Upper lobe of right lung (tissue), 1 donor: ENCODE data around the gene HEXIM2. TPM values are rescaled to one million over a fixed set of nuclear protein-coding genes. Genes with fewer than 3 reads are reported as not detected.
A peak's percentile ranks its signal among the peaks of the same experiment; 100 is the strongest.

Source experiments
- ATAC-seq: fragments of 200-7000 bp; cut with Tn5 transposase; one replicate; pipeline ENCODE4 v1.9.1; 2020; ENCODE audit warnings: mild to moderate bottlenecking, moderate library complexity
- DNase-seq: peaks from one replicate; pipeline ENCODE4 v3.0.0-alpha.2; 2020
- H3K27ac ChIP-seq: fragments of 200-600 bp; one replicate; pipeline ENCODE4 v1.8.0; 2022
- H3K27me3 ChIP-seq: fragments of 200-600 bp; one replicate; pipeline ENCODE4 v1.8.0; 2022; ENCODE audit warnings: mild to moderate bottlenecking
- H3K36me3 ChIP-seq: fragments of 200-600 bp; one replicate; pipeline ENCODE4 v1.8.0; 2022
- H3K4me1 ChIP-seq: fragments of 200-600 bp; one replicate; pipeline ENCODE4 v1.8.0; 2022
- H3K4me3 ChIP-seq: fragments of 200-600 bp; one replicate; pipeline ENCODE4 v1.8.0; 2022; ENCODE audit warnings: mild to moderate bottlenecking
- H3K9me3 ChIP-seq: fragments of 200-600 bp; one replicate; pipeline ENCODE4 v1.8.0; 2022
- intact Hi-C: fragments of 100-400 bp; cut with DNase I; formaldehyde crosslinking; loops from one replicate; pipeline ENCODE4 v1.11.0; 2022
- total RNA-seq: library from RNA; stranded (reverse); fragmentation: NEBNext Ultra II Directional; extraction: Animal tissue kit (Norgen Biotek cat#: 25700); gene quantifications from one replicate; pipeline ENCODE4 v1.2.1, GENCODE V29; 2021
- TF ChIP-seq, protein P1 (sequence below): fragments of 200-600 bp; IDR thresholded peaks from one replicate; pipeline ENCODE4 v1.8.0; 2022; ENCODE audit warnings: antibody characterized with exemption
- donor health status: DM: no; HTN: yes; CAD: no; lungs with severe emphysema.

The HEXIM2 gene
- total RNA-seq, 1 donor from 2014 or later = 5.7 TPM

DNA sequence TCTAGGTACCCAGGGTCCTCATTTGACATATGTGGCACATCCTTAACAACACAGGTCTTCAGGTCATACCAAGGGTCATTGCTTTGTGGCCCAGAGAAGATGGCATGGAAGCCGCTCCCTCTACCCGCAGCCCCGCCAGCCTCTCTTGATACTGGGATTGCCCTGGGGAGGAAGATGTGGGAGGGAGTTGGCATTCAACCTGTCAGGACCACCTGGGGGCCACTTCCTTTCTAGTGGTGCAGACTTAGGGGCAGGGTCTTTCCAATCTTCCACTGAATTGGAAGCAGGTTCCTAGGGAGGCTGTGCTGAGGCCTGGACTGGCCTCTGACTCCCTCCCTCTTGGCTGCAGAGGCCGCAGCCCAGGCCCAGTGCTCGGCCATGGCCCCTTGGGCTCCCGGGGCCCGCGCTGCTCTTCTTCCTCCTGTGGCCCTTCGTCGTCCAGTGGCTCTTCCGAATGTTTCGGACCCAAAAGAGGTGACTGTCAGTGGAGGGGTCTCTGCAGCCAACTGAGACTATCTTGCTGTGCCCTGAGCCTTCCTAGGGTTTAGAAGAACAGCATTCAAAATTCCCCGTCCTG, 18.5 kb upstream of the HEXIM2 start:
- H3K27ac ChIP-seq = peak overlapping the region; percentile 87
- H3K27me3 ChIP-seq = no peaks in the 10 kb centered on the region
- intact Hi-C loops = no loop called here
- no peak for ATAC-seq
- no peak for DNase-seq
- TF ChIP-seq, protein P1, sequence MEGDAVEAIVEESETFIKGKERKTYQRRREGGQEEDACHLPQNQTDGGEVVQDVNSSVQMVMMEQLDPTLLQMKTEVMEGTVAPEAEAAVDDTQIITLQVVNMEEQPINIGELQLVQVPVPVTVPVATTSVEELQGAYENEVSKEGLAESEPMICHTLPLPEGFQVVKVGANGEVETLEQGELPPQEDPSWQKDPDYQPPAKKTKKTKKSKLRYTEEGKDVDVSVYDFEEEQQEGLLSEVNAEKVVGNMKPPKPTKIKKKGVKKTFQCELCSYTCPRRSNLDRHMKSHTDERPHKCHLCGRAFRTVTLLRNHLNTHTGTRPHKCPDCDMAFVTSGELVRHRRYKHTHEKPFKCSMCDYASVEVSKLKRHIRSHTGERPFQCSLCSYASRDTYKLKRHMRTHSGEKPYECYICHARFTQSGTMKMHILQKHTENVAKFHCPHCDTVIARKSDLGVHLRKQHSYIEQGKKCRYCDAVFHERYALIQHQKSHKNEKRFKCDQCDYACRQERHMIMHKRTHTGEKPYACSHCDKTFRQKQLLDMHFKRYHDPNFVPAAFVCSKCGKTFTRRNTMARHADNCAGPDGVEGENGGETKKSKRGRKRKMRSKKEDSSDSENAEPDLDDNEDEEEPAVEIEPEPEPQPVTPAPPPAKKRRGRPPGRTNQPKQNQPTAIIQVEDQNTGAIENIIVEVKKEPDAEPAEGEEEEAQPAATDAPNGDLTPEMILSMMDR = no peak
- no peaks in the 10 kb centered on the region for H3K9me3 ChIP-seq
- peak overlapping the region; percentile 51 for H3K4me3 ChIP-seq
- no peaks in the 10 kb centered on the region for H3K36me3 ChIP-seq
- peaks cover 29% of the 10 kb centered on the region for H3K4me1 ChIP-seq

DNA sequence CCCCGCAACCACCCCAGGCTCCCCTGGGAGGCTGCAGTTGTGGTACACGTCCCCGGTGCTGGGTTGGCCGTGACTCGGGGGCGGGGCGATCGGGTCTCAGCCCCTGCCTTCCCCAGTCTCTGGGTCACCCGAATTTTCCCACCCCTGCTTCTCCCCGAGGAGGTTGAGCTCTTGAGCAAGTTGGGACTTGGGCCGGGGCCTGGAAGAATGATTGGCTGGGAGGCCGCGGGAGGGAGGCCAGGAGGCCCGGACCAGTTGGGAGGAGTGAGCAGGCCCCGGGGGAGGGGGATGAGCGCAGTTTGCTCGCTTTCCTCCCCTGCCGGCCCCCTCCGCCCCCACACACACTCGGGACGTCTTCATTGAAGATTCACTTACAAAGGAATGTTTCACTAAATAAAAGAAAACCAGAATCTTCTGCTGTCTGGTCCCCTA, 17.9 kb upstream of the HEXIM2 start:
- no peaks in the 10 kb centered on the region for H3K9me3 ChIP-seq
- H3K4me1 ChIP-seq = peaks cover 29% of the 10 kb centered on the region
- no peaks in the 10 kb centered on the region for H3K27me3 ChIP-seq
- DNase-seq = peak; percentile 84
- TF ChIP-seq, protein P1 = no peak
- peak overlapping the region; percentile 87 for H3K27ac ChIP-seq
- ATAC-seq = no peak
- intact Hi-C loops = no loop called here
- H3K4me3 ChIP-seq = peak overlapping the region; percentile 51
- no peaks in the 10 kb centered on the region for H3K36me3 ChIP-seq

DNA sequence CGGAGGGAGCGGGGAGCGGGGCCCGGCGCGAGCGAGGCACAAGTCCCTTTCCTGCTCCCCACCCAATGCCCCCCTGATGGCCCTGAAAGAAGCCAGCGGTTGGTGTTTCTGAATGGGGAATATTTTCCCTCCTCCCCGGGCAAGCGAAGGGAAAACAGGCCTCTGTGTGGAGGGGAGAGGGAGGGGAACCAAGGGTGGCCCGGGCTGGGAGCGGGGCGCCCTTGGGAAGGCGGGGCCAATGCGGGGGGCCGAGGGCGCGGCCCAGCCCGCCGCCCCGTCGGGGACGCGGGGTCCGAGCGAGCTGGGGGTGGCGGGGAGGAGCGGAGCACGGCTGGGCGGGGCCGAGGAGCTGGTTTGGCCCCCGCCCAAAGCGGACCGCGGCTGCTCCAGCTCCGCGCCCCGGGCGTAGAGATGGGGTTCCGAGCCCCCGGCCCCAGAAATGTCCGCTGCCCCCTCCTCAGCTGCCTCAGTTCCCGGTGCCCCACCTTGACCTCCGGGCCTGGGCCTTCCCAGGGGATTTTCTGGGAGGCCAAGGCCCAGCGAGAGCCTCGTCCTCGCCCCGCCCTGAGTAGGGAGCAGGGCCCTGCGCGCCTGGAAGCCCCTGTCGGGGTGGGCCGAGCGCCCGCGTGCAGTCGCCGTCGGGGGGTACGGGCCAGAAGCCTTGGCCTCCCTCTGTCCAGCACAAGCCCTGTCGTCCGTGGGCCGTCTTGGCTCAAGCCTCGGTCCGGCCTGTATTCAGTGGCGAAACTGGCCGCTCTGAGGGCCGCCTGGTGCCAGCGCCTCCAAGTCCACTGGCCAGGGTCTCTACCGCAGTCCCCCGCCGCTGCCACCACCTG, 17.3 kb upstream of the HEXIM2 start:
- TF ChIP-seq, protein P1 = no peak
- H3K4me1 ChIP-seq = peaks cover 29% of the 10 kb centered on the region
- H3K4me3 ChIP-seq = peak overlapping the region; percentile 51
- H3K36me3 ChIP-seq = no peaks in the 10 kb centered on the region
- no peaks in the 10 kb centered on the region for H3K27me3 ChIP-seq
- no peaks in the 10 kb centered on the region for H3K9me3 ChIP-seq
- ATAC-seq (peak; percentile 4), DNase-seq (peak; percentile 81)
- intact Hi-C loops = no loop called here
- H3K27ac ChIP-seq = peak overlapping the region; percentile 87

DNA sequence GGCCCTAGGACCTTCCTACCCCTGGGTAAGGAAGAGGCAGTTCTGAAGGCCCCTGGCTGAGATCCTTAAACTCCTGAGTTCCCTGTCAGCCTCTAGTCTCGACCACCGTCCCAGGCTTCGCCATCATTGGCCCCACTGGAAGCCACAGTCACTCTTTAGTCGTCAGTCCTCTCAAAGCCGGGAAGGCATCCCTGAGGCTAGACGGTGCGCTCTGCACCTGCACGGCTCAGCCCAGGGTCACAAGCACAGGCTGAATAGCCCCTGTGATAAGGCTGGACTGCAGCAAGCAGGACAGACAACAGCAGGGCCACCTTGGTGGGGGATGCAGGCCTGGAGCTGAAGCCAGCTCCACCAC, 16.7 kb upstream of the HEXIM2 start:
- Histone ChIP-seq H3K27me3 (no peaks in the 10 kb centered on the region), H3K27ac (peak overlapping the region; percentile 87), H3K4me3 (peak overlapping the region; percentile 51), H3K9me3 (no peaks in the 10 kb centered on the region), H3K4me1 (peaks cover 29% of the 10 kb centered on the region), H3K36me3 (no peaks in the 10 kb centered on the region)
- intact Hi-C loops = no loop called here
- no peak for DNase-seq
- no peak for ATAC-seq
- TF ChIP-seq, protein P1 = no peak

DNA sequence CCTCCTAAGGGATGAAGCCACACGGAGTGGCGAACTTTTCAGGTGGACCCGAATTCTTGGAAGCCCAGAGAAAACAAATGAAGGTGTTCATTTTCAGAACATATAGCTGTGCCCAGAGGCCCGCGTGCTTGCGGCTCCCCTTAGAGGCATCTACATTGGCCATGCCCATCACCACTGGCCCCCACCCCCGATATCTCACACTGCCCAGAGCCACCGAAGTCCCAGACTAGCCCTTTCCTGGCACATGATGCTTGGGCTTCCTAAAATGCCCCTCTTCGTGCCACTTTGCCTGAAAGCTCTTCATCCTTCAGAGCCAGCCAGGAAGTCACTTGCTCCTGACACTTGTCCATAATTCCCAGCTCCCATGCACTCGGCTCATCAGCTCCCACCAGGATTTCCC, 15.5 kb upstream of the HEXIM2 start:
- Histone ChIP-seq H3K27ac (peak overlapping the region; percentile 100), H3K9me3 (no peaks in the 10 kb centered on the region), H3K4me3 (no peak overlapping the region), H3K4me1 (peaks cover 36% of the 10 kb centered on the region), H3K27me3 (no peaks in the 10 kb centered on the region), H3K36me3 (no peaks in the 10 kb centered on the region)
- intact Hi-C loops = no loop called here
- TF ChIP-seq, protein P1 = no peak
- DNase-seq (no peak), ATAC-seq (no peak)
